T47D (cell line): ENCODE data around the gene RGS1.

Source experiments
- DNase-seq, 2 experiments: peaks; one replicate each; pipeline versions ENCODE4 v3.0.0 to v3.0.0-alpha.2; 2011 to 2012; ENCODE audit warnings: low read depth in 1 of 2, low spot score in 1 of 2
- JUND ChIP-seq: IDR thresholded peaks from 2 replicates; pipeline ENCODE4 v1.6.1; 2012; ENCODE audit warnings: low read depth
- in situ Hi-C: cut with HindIII; loops from 2 replicates; pipeline ENCODE4 v1.10.0; 2016; ENCODE audit warnings: low sequenced_read_pairs, low pct_unique_long_range_greater_than_20kb

RGS1 gene

DNA sequence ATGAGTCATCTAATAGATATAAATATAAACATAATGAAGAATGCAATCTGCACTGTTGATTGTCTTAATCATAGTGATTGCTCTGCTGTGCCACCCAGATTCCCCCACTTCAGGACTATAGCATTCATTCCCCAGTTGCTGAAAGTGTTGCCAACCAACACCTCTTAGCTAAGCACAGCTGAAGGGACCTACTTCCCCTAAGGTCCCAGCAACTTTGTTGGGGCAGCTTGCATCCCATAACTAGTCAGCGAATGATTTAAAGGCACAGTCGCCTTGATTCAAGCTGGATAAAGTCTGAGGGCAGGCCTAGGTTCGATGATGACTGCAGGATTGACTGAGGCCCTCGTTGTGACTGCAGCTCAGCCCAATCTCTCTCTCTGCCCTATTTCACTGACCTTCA lies 14.3 kb upstream of the RGS1 start:
- in situ Hi-C loops: no loop called here
- TF ChIP-seq JUND: no peak

DNA sequence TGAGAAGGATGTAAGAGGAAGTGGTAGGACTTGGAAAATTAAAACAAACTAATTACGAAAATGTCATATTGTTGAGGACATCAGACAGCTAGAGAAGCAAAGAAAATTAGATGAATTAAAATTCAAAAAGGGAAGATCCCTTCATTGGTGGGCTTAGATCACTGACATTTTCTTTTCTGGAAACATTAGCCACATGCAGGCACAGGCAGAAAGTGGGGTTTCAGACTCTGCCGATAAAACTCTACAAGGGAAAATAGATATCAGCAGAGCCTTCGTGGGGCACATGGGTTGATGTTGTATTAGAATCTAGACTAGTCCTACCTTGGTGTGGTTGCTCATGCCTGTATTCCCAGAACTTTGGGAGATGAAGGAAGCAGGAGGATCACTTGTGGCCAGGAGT lies 12.4 kb upstream of the RGS1 start:
- no peak for TF ChIP-seq JUND
- in situ Hi-C loops: no loop called here
- no peak for DNase-seq

More for the DNA sequence above, 14.3 kb upstream of the RGS1 start:
- no peak for DNase-seq

DNA sequence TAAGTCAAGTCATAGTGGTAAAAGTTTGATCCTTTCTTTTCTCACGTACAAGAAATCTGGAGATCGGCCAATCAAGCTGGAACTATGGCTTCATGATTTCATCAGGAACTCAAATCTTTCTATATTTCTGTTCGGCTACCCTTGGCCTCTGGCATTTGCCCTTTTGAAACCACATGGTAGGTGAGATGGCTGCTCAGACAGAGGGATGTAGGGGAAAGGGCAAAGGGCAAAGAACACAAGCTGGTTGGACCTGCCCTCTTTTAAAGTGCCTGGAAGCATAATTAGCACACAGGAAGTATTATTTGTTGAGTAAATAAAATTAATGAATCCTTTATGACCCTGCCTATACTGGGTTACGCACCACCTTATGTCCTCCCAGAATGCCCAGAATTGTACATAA lies 11.5 kb upstream of the RGS1 start:
- DNase-seq: no peak
- no peak for TF ChIP-seq JUND
- in situ Hi-C loops: no loop called here

DNA sequence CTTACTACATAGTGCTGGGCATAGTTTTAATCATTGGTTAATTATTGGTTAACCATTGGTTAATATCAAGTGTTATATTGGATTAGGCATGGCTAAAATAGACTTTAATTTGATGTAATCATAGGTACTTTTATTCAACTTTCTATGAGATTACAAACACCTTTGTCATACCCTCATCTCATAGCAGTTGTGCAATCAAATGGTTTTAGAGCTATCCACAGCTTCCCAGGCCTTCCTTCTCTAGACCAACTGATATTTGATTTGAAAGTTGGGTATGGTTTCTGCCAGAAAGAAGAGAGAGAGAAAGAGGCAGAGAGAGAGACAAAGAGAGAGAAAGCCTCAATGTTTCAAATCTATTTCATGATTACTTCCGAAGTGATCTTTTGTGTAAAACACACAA lies 9.6 kb upstream of the RGS1 start:
- in situ Hi-C loops: no loop called here
- no peak for TF ChIP-seq JUND

DNA sequence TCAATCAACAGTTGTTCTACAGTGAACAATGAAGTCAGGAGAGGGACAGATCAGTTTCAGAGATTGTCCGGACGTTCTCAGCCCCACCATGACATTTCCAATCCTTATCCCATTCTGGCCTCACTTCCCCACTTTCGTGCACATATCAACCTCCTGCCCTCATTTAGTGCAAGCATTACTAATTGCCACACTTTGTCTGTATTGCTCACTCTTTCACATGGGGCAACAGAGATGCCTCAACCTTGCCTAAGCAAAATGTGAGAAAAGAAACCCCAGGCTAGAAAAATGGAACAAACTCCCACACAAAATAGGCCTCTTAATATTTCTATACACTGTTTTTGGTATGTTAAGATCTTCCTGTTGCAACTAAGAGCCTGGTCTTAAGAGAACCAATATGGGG lies 8.9 kb upstream of the RGS1 start:
- no peak for DNase-seq
- in situ Hi-C loops: no loop called here
- no peak for TF ChIP-seq JUND

More for the DNA sequence above, 9.6 kb upstream of the RGS1 start:
- DNase-seq: no peak

DNA sequence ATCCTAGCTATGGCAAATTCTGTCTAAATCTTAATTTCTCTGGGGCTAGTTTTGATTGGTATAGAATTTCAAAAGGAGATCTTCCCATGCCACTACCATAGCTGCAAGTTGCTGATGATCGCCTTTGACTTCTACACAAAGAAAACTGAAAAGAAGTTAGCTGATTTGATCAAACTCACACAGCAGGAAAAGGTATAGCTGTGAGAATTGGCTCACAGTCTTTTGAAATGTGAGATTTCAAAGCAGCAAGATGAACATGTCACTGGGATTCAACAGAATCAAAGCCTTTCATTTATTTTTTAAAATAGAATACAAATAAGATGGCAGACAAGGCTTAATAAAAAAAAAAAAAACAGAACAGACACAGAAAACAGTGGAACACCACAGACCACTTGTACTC lies 7.5 kb upstream of the RGS1 start:
- no peak for TF ChIP-seq JUND
- DNase-seq: no peak
- in situ Hi-C loops: no loop called here

DNA sequence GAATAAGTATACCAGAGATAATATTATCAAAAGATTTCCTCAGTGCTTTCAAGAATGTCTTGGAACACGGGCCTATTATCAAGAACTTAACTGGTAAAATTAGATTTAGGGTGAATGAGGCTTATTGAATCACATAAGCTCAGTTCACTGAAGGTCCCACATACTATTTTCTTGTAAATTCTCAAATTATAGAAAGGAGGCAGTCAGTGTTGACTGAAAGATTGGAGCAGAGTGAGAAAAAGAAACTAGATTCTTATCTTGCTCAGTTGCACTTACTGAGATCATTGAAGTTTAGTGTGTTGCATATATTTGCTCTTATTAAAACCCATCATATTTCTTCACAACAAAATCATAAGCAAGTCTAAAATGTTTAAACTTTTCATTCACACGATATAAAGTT lies 3.9 kb upstream of the RGS1 start:
- no peak for TF ChIP-seq JUND
- no peak for DNase-seq
- in situ Hi-C loops: no loop called here

DNA sequence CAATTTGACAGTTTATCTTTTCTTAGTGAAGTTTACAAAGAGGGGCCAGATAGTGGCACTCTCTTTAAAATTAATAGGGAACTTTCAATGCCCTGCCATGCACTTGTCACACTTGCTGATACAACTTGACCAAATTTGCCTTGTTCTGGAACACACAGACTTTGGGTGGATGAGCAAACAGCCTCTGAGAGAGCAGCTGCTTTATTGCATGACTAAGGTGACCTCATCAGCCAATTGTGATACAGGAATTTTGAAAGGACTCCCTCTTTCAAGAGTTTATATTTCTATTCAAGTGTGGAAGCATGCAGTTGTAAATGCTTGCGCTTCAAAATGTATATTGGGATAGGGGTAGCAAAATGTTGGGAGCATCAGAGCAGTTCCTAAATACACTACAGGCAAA lies 2.1 kb upstream of the RGS1 start:
- in situ Hi-C loops: no loop called here
- no peak for TF ChIP-seq JUND
- no peak for DNase-seq

DNA sequence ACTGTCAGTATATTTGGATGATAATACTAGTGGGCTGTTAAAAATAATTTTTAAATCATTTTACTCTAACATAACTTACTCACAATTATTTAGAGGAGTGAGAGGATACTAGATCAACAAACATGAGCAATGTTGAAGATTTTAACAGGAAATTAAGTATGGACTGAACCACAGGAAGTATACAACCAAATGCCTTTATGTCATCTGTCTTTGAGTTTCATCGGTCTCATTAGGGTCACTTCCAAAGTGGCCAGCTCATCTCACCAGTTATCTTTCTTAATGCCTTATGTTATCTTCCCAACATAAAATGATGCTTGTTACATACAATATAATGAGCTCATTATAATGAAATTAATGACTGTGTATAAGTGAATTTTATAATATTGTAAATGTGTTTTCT lies 1.5 kb upstream of the RGS1 start:
- in situ Hi-C loops: no loop called here
- TF ChIP-seq JUND: no peak
- DNase-seq: no peak

DNA sequence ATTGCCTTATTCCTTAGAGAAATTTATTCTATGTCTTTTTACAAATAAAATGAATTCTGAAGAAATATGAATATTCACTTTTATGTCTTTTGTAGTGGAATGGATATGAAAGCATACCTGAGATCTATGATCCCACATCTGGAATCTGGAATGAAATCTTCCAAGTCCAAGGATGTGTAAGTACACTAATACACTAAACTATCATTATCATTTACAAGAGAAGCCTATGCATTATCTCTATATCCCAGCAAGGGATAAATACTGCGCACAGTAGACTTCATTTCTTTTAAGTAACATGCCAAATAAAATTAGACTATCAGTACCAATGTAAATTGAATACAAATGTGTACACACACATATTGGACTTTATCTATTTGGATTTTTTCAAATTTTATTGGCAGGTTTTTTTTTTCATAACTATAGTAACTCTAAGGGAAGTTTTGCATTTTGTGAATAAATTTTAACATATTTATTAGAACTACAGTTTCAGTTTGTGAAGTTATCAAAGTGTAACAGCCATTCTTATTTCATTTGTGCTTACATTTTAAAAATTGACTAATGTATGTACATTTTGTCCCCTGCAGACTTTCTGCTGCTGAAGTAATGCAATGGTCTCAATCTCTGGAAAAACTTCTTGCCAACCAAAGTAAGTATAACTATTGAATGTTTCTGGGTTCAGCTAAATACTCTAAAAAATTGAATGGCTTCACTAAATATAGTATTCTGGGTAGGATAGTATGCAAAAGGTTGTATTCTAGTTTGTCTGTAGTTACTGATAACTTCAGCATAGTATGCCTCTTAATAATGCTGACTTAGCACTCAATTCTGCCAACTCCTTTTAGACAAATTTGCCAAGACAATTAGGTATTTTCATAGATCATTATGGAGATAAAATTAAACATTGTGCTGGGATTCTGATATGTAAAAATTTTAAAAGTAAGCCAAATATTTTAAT lies 894 bp downstream of the RGS1 start:
- TF ChIP-seq JUND: no peak
- DNase-seq: no peak
- in situ Hi-C loops: no loop called here

DNA sequence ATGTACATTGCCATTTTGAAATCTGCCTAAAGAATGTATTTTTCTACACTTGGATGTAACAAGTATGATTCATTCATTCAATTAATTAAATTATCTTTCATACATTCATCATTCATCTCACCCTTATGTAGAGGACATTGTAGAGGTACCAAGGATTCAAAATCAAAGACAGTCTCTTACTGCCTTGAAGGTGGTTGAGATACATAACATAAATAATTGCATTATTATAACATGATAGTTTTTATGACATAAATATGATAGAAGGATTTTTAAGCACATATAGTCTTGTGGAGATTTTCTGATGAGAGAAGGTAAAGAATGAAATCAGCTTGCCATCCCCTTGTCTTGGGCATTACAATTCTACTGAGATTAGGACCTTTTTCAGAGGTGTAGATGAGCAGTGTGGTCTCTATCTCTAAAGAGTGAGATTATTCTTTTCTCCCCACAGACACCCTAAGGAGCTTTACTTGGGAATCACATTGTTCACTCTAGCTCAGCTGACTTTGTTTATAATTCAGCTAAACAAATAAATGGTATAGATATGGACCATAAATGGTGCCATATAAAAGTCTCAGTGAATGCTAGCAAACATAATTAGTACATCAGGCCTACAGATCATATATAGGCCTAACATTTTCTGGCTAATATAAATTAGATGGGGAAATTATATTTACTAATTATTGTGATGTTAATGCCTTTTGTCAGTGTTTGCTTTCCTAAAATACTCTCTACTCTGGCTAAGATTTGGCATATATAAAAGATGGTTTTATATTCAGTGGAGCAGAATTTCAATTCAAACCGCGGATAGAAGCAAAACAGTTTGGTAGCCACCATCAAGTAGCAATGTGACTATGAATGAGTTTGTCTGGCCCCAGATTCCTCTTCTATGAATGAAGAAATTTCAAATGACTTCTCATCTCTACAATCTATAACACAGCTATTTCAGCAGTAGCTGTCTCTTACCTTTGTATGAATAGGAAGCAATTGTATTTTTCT lies 1.9 kb downstream of the RGS1 start:
- in situ Hi-C loops: no loop called here
- DNase-seq: no peak
- TF ChIP-seq JUND: no peak

DNA sequence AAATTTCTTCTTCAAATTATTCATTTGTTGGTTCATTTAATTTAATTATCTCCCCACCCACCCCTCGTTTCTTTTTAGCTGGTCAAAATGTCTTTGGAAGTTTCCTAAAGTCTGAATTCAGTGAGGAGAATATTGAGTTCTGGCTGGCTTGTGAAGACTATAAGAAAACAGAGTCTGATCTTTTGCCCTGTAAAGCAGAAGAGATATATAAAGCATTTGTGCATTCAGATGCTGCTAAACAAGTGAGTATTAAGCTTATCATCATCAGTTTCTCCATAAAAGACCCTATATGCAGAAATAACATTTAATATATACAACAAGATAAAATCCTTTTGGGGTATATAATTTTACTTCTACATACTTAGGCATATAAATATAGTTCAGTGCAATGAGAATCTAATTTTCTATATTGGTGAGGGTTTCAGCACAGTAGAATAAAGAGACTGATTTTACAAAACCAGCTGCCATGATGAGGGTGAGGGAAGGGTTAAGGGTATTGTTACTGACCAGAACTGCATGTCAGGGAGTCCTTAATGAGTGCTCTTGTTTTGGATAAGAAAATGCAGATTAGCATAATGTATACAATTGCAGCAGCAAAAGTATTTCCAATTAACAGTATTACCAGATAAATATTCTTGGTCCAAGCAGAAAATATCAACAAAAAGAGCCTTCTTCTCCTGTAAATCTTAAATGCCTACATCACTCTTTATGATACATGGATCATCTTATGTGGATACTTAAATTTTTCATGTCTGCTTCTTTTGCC lies 2.8 kb downstream of the RGS1 start:
- no peak for DNase-seq
- in situ Hi-C loops: no loop called here
- TF ChIP-seq JUND: no peak
